Inferior parietal cortex (tissue), 1 donor: ENCODE measurements around the gene CLTC.
"Not testable (repeated sequence)": the region's sequence is repeated elsewhere in the genome, so short reads cannot be mapped to it uniquely, and the experiment has no call there.

Experiments
- DNase-seq: peaks from one replicate; pipeline ENCODE4 v3.0.0-alpha.2; 2016; ENCODE audit errors: extremely low spot score

CLTC gene

DNA sequence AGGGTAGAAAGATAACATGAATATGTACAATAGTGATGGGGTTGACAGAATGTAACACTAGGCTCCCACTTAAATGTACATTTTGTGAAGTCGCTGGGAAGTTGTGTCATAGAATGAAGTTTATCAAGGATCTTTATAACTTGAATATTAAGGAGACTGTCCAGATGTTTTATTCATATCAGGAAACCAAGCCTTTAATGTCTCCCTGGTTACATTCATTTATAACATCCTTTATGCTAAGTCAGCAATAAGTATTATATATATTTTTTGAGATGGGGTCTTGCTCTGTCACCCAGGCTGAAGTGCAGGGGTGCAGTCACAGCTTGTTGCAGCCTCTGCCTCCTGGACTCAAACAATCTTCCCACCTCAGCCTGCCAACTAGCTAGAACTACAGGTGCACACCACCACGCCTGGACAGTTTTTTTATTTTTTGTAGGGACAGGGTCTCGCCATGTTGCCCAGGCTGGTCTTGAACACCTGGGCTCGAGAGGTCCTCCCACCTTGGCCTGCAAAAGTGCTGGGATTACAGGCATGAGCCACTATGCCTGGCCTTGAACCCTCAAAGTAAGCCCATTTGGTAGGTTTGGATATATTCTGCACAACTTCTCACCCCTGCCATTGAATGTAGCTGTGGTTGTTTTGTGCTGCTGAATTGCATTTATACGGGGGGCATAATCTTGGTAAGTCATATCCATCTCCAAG is 14.1 kb downstream of the CLTC start:
- no peak for DNase-seq

DNA sequence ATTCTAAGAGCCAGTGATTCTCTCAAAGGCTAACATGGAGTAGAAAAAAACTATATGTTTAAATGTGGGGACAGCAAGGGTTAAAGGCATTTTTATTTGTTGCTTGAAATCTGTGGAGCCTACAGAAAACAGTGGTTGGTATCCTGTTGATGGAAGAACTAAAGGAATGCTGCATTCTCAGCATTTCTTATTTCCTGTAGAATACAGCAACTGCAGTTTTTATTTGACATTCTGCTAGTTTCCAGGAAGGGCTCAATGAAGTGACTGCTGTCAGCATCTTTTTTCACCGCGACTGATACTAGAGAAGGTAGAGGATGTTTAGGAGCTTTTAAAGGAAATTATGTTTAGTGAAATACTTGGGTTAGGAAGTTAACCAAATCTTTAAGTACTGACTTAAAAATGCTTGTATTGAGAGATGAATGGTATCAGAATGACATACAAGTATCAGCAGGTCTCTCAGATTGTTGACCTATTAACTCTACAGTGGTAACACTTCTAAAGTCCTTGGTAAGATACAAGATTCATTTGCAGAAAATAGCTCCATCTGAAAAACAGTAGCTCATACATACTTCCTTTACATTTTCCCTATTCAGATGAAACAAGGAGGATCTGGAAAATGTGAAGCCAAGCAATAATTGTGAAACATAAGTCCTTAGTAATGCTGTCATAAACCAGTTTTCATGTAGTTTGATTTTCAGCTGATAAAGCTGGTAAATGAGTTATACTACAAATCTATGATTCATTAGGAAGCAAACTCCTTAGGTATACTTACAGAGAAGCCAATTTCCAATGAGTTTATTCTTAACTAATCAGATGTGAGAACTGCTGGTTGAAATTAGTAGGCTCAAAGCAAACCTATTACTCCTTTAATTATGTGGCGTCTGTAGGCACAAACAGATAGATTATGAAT is 15.2 kb downstream of the CLTC start:
- no peak for DNase-seq

DNA sequence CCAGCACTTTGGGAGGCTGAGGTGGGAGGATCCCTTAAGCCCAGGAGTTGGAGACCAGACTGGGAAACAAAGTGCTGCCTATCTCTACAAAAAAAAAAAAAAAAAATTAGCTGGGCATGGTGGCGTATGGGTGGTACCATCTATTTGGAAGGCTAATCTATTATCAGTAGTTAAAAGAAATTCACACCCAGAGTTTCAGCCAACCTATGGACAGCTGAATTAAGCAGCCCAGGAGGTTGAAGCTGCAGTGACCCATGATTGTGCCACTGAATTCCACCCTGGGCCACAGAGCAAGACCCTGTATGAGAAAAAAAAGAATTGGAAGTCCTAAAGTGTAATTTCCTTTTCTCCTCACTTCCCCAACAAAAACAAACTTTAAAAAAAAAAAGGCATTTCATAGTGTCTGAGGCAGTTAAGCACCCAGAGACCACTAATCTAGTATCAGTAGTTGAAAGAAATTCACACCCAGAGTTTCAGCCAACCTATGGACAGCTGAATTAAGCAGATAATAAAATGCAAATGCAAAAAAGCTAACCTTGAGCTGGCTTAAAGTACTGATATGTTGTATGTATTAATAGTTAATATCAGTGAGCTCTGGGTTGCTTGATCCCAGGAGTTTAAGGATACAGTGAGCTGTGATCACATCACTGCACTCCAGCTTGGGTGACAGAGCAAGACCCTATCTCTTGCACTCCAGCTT is 18.1 kb downstream of the CLTC start:
- DNase-seq = no peak

GRCh38 chr17:59638553-59638952 is 18.9 kb downstream of the CLTC start:
- DNase-seq = no peak

GRCh38 chr17:59641799-59642484 is 22.2 kb downstream of the CLTC start:
- DNase-seq = no peak

GRCh38 chr17:59642565-59642964 is 22.9 kb downstream of the CLTC start:
- DNase-seq = no peak

DNA sequence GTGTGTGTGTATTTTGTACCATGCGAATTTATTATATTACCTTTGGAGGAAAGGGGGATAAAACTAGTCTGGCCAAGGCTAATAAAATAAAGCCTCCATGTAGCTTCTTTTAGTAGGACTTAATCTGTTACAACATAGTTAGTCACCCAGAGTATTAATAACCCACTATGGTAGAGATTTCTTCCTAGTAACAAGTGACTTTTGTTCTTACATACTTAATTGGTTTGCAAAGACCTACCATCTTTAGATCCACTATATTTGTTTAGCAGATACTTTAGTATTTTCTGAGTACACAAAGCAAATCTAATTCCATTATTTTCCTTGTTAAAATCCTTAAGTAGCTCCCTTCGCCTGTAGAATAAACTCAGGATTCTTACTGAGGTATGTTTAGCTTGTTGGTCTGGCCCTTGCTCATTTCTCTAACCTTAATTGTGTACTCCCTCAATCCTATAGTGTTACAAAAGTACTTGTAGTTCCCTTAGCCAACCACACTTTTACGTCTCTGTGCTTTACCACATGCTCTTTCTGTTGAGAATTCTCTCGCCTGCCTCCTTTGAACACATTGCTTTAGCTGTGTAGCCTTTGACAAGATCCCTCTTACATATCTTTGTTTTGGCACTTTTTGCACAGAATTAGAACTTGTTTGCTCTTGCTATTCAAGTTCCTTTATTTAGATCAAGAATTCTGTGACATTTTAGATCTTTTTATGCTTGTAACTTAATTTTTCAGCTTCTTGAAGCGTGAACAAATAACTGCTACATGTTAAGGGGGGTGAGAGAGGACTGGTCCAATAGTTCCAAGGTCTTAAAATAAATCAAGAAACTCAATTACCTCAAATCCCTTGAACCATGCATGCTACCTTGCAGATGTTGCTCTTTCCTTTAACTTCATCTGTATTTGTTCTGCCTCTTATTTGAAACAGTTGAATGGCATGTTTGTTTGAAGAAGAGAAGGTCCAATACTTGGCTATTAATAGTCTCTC is 23.8 kb downstream of the CLTC start:
- DNase-seq = no peak

DNA sequence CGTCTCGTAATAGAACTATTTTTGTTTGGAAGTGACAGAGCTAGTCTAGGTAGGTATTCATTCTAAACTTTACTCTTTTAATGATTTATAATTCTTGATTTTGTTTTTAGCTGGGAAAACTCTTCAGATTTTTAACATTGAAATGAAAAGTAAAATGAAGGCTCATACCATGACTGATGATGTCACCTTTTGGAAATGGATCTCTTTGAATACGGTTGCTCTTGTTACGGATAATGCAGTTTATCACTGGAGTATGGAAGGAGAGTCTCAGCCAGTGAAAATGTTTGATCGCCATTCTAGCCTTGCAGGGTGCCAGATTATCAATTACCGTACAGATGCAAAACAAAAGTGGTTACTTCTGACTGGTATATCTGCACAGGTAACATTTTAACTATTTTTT is 27.6 kb downstream of the CLTC start:
- DNase-seq = no peak

- no peak for DNase-seq
These were observed 30.2 kb downstream of the CLTC start for GRCh38 chr17:59649886-59650285.

DNA sequence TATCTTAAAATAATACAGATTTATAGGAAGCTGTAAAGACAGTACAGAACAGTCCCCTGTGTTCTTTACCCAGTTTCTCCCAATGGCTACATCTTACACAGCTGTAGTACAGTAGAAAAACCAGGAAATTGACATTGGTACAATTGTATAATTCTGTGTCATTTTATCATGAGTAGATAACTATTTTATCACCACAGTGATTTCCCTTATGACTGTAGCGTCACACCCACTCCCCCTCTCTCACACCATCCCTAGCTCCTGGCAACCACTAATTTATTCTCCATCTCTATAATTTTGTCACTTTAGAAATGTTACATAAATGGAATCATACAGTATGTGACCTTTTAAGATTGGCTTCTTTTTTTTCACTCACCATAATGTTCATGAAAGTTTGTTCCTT is 30.9 kb downstream of the CLTC start:
- DNase-seq = no peak

- no peak for DNase-seq
These were observed 31.7 kb downstream of the CLTC start for GRCh38 chr17:59651346-59651745.

DNA sequence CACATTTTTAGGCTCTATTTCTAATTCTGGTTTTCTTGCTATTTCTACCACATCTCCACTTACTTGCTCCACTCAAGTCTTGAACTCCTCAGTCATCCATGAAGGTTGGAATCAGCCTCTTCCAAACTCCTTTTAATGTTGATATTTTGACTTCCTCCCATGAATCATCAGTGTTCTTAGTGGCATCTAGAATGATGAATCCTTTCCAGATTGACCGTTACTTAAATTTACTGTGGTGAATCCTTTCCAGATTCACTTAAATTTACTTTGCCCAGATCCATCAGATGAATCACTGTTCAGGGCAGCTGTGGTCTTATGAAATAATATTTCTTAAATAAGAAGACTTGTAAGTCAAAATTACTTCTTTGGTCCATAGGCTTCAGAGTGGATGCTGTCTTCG is 32.4 kb downstream of the CLTC start:
- DNase-seq = no peak

DNA sequence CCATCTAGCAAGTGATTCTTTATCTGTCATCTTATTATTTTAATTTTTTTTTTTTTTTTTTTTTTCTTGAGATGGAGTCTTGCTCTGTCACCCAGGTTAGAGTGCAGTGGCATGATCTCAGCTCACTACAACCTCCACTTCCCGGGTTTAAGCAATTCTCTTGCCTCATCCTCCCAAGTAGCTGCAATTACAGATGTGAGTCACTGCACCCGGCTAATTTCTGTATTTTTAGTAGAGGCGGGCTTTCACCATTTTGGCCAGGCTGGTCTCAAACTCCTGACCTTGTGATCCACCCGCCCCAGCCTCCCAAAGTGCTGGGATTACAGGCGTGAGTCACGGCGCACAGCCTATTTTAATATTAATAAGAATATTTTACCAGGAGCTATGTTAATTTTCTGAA is 36.9 kb downstream of the CLTC start:
- not testable (repeated sequence) for DNase-seq

- DNase-seq = no peak
These were observed 46.5 kb downstream of the CLTC start for GRCh38 chr17:59666235-59666634.

DNA sequence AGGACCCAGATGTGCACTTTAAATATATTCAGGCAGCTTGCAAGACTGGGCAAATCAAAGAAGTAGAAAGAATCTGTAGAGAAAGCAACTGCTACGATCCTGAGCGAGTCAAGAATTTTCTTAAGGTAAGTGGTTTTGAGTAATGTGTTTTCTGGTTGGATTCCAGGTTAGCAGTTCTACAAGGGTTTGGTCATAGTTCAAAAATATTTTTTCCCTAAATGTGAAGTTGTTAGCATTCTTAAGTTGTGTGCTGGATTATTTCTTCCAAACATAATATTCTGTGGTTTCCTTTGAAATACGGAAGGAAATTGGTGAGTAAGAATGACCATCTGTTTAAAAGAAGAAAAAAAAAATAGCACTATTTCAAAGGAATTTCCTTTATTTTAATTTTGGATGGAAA is 49.1 kb downstream of the CLTC start:
- DNase-seq = no peak

DNA sequence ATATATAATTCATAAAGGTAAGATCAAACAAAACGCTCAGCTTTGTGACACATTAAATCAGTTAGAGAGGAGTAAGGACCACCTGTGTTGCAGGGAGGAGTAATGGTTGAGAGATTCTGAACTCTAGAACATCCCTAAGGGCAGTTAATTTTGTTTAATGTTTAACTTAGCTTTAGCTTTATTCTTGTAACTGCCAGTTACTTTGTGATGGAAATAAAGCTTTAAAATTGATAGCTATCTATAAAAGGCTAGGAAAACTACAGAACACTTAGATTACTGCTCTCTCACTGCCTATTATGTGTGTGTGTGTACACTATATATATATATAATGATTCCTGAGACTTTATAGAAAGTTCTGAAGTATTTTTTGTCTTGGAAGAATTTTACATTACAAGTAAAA is 49.7 kb downstream of the CLTC start:
- no peak for DNase-seq

- no peak for DNase-seq
These were observed 50.2 kb downstream of the CLTC start for GRCh38 chr17:59669944-59670343.

GRCh38 chr17:59671386-59671785 is 51.7 kb downstream of the CLTC start:
- no peak for DNase-seq

GRCh38 chr17:59675231-59675630 is 55.5 kb downstream of the CLTC start:
- no peak for DNase-seq

DNA sequence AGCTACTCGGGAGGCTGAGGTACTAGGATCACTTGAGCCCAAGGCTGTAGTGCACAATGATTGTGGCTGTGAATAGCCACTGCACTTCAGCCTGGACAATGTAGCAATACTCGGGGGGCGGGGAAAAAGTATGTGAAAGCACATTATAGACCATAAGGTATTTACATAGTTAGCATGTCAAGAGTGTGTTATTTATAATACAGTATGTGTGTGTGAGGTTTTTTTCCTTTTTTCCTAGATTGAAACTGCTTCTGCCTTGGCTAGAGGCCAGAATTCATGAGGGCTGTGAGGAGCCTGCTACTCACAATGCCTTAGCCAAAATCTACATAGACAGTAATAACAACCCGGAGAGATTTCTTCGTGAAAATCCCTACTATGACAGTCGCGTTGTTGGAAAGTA is 57.0 kb downstream of the CLTC start:
- no peak for DNase-seq

- DNase-seq = no peak
These were observed 59.2 kb downstream of the CLTC start for GRCh38 chr17:59678918-59679317.
